NCI-H446 (cell line): ENCODE measurements around the gene C10orf90.

Experiments
- DNase-seq, 2 experiments: peaks; one replicate each; lab custom pipeline; 2025; lab: John Stamatoyannopoulos, UW

Gene C10orf90

GRCh38 chr10:126674741-126675515, 4.4 kb upstream of the C10orf90 start:
- no peak for DNase-seq

- no peak for DNase-seq
These were observed 3.1 kb upstream of the C10orf90 start for GRCh38 chr10:126673565-126673964.

- no peak for DNase-seq
These were observed 996 bp upstream of the C10orf90 start for GRCh38 chr10:126671402-126671975.

- DNase-seq: no peak
These were observed 385 bp upstream of the C10orf90 start for GRCh38 chr10:126670895-126671261.

- no peak for DNase-seq
These were observed 1.3 kb downstream of the C10orf90 start for GRCh38 chr10:126669168-126669567.

- no peak for DNase-seq
These were observed 2.0 kb downstream of the C10orf90 start for GRCh38 chr10:126668505-126668904.

- no peak for DNase-seq
These were observed 2.9 kb downstream of the C10orf90 start for GRCh38 chr10:126667568-126667967.

GRCh38 chr10:126665207-126665606, 5.3 kb downstream of the C10orf90 start:
- DNase-seq: no peak

GRCh38 chr10:126663880-126664279, 6.6 kb downstream of the C10orf90 start:
- DNase-seq: no peak

- DNase-seq: no peak
These were observed 7.2 kb downstream of the C10orf90 start for GRCh38 chr10:126663328-126663727.

- no peak for DNase-seq
These were observed 8.5 kb downstream of the C10orf90 start for GRCh38 chr10:126661841-126662515.

GRCh38 chr10:126661356-126661755, 9.1 kb downstream of the C10orf90 start:
- no peak for DNase-seq

- DNase-seq: no peak
These were observed 10.7 kb downstream of the C10orf90 start for GRCh38 chr10:126659750-126660149.

GRCh38 chr10:126658928-126659327, 11.6 kb downstream of the C10orf90 start:
- DNase-seq: no peak

- DNase-seq: no peak
These were observed 15.9 kb downstream of the C10orf90 start for GRCh38 chr10:126654579-126654978.

- no peak for DNase-seq
These were observed 19.0 kb downstream of the C10orf90 start for GRCh38 chr10:126651467-126651866.

GRCh38 chr10:126650161-126650560, 20.3 kb downstream of the C10orf90 start:
- no peak for DNase-seq

- no peak for DNase-seq
These were observed 23.4 kb downstream of the C10orf90 start for GRCh38 chr10:126647116-126647515.

- DNase-seq: no peak
These were observed 24.4 kb downstream of the C10orf90 start for GRCh38 chr10:126646110-126646509.

- DNase-seq: no peak
These were observed 30.1 kb downstream of the C10orf90 start for GRCh38 chr10:126640401-126640800.

- DNase-seq: no peak
These were observed 31.4 kb downstream of the C10orf90 start for GRCh38 chr10:126639084-126639483.

GRCh38 chr10:126638542-126638941, 32.0 kb downstream of the C10orf90 start:
- no peak for DNase-seq

GRCh38 chr10:126637501-126637900, 33.0 kb downstream of the C10orf90 start:
- no peak for DNase-seq
